ENCODE data around the gene CYP26B1. TPM values are rescaled to one million over a fixed set of nuclear protein-coding genes. Genes with fewer than 3 reads are reported as not detected.
"Not testable (repeated sequence)": the region's sequence is repeated elsewhere in the genome, so short reads cannot be mapped to it uniquely, and the experiment has no call there.

Gene CYP26B1
- polyA plus RNA-seq, 5 donors: 3.5 to 7.1 (median 5.5) TPM

- no peak for DNase-seq
Observed at GRCh38 chr2:72111061-72111460, 36.6 kb downstream of the CYP26B1 start.

- no peak for DNase-seq
Observed at GRCh38 chr2:72109904-72110303, 37.8 kb downstream of the CYP26B1 start.

GRCh38 chr2:72109291-72109690 lies 38.4 kb downstream of the CYP26B1 start:
- no peak for DNase-seq

- DNase-seq: no peak
Observed at GRCh38 chr2:72108121-72108520, 39.5 kb downstream of the CYP26B1 start.

- no peak for DNase-seq
Observed at GRCh38 chr2:72106978-72107377, 40.7 kb downstream of the CYP26B1 start.

- no peak for DNase-seq
Observed at GRCh38 chr2:72104821-72105588, 42.7 kb downstream of the CYP26B1 start.

- DNase-seq: no peak
Observed at GRCh38 chr2:72103690-72104089, 44.0 kb downstream of the CYP26B1 start.

- no peak for DNase-seq
Observed at GRCh38 chr2:72103161-72103560, 44.5 kb downstream of the CYP26B1 start.

GRCh38 chr2:72098935-72099334 lies 48.7 kb downstream of the CYP26B1 start:
- DNase-seq: no peak

- no peak for DNase-seq
Observed at GRCh38 chr2:72097276-72097675, 50.4 kb downstream of the CYP26B1 start.

- no peak for DNase-seq
Observed at GRCh38 chr2:72096181-72096580, 51.5 kb downstream of the CYP26B1 start.

GRCh38 chr2:72095364-72095763 lies 52.3 kb downstream of the CYP26B1 start:
- DNase-seq: no peak

GRCh38 chr2:72094701-72095100 lies 53.0 kb downstream of the CYP26B1 start:
- DNase-seq: no peak

GRCh38 chr2:72092111-72092510 lies 55.6 kb downstream of the CYP26B1 start:
- DNase-seq: no peak

GRCh38 chr2:72090781-72091482 lies 56.7 kb downstream of the CYP26B1 start:
- DNase-seq: no peak

- no peak for DNase-seq
Observed at GRCh38 chr2:72090271-72090720, 57.4 kb downstream of the CYP26B1 start.

- DNase-seq: no peak
Observed at GRCh38 chr2:72089537-72089936, 58.1 kb downstream of the CYP26B1 start.

- DNase-seq: no peak
Observed at GRCh38 chr2:72089028-72089427, 58.6 kb downstream of the CYP26B1 start.

- not testable (repeated sequence) for DNase-seq
Observed at GRCh38 chr2:72086871-72087633, 60.6 kb downstream of the CYP26B1 start.

GRCh38 chr2:72085513-72085912 lies 62.1 kb downstream of the CYP26B1 start:
- DNase-seq: no peak

GRCh38 chr2:72085036-72085435 lies 62.6 kb downstream of the CYP26B1 start:
- no peak for DNase-seq

GRCh38 chr2:72084584-72084976 lies 63.1 kb downstream of the CYP26B1 start:
- DNase-seq: no peak
